ENCODE data around the gene FAM131C. TPM values are rescaled to one million over a fixed set of nuclear protein-coding genes. Genes with fewer than 3 reads are reported as not detected.

The FAM131C gene
- total RNA-seq = 1 to 10 TPM in 1 of 2 experiments, under 1 TPM in 1; 0.67 to 1.1 TPM

- POLR2A ChIA-PET = no interaction called here
- Mint-ChIP-seq H3K27ac (no peak within 1 kb of the TSS), H3K9me3 (no peaks in the 10 kb centered on the region), H3K4me1 (peaks cover 28% of the 10 kb centered on the region), H3K4me3 (peak within 1 kb of the TSS; percentile 64), H3K36me3 (ENCODE audit: low read depth) (no peaks in the 10 kb centered on the region), H3K27me3 (peaks cover 28% of the 10 kb centered on the region)
- peak; percentile 31 for DNase-seq
- CTCF ChIA-PET = interaction anchor here (0.6 to 1.4 kb wide), 11 partner anchors 9 to 139 kb away, joined by 3 to 4 read pairs (median 3); no protein-coding TSS in a partner anchor
Measured at GRCh38 chr1:16073490-16074119, at the start of gene FAM131C. TSS of gene FAM131C (minus strand) at chr1:16073651. CDS start at chr1:16073442, 209 bp downstream.

DNA sequence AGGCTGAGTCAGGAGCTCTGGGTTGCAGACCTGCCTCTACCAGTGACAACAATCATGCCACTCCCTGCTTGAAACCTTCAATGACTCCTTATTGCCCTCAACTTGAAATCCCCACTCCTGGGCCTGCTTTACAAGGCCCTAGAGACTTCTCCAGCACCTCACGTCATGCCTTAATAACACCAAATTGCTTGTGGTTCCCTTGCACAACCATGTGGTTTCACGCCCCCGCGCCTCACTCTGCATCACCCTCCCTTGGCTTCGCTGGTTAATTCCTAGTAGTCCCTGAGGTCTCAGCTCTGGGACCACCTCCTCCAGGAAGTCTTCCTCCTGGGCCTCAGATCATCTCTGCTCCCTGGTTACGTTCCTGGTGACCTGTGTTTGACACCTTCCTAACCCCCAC is 49.5 kb upstream of the FAM131C start:
- no peaks in the 10 kb centered on the region for H3K27me3 Mint-ChIP-seq
- no peak overlapping the region for H3K27ac Mint-ChIP-seq
- H3K4me3 Mint-ChIP-seq = no peak overlapping the region
- H3K9me3 Mint-ChIP-seq = no peaks in the 10 kb centered on the region
- CTCF ChIA-PET = no interaction called here
- H3K4me1 Mint-ChIP-seq = peaks cover 5% of the 10 kb centered on the region
- POLR2A ChIA-PET = no interaction called here
- no peaks in the 10 kb centered on the region for H3K36me3 Mint-ChIP-seq (ENCODE audit: low read depth)
- no peak for DNase-seq

DNA sequence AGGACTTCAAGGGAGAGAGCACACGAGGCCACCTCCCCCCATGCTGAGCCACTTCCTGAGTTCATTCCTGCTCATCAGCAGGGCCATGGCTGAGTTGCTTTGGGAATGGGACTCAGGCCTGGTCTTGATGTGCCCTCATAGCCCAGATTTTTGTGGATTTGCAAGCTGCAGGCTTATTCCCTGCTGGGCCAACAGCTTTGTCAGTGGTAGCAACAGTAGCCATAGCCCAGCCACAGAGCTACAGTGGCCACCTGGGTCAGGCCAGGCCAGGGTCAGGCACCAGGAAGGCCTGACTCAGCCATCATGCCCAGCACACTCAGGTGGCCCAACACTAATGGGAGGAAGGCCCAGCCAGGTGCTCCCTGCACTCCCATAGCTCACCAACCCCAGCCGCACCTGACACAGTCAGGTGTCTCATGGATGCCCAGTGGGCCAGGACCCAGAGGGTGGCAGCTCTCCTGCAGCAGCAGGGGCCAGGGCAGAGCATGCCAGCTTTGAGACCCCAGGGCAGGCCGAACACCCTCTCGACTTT is 49.0 kb upstream of the FAM131C start:
- Mint-ChIP-seq H3K27ac (no peak overlapping the region), H3K4me3 (no peak overlapping the region)
- CTCF ChIA-PET = no interaction called here

GRCh38 chr1:16120940-16121410 is 47.5 kb upstream of the FAM131C start:
- Mint-ChIP-seq H3K4me3 (no peak overlapping the region), H3K9me3 (no peaks in the 10 kb centered on the region), H3K27me3 (no peaks in the 10 kb centered on the region), H3K27ac (no peak overlapping the region), H3K36me3 (ENCODE audit: low read depth) (no peaks in the 10 kb centered on the region), H3K4me1 (peaks cover 5% of the 10 kb centered on the region)
- ChIA-PET POLR2A (no interaction called here), CTCF (interaction anchor here (0.5 to 1.2 kb wide), 3 partner anchors 9 to 415 kb away, joined by 3 to 5 read pairs (median 4); no protein-coding TSS in a partner anchor)
- DNase-seq = no peak

More for the DNA sequence above, 49.0 kb upstream of the FAM131C start:
- POLR2A ChIA-PET = no interaction called here
- H3K4me1 Mint-ChIP-seq = peaks cover 5% of the 10 kb centered on the region
- no peaks in the 10 kb centered on the region for H3K27me3 Mint-ChIP-seq
- no peaks in the 10 kb centered on the region for H3K36me3 Mint-ChIP-seq (ENCODE audit: low read depth)
- H3K9me3 Mint-ChIP-seq = no peaks in the 10 kb centered on the region
- DNase-seq = no peak

GRCh38 chr1:16120407-16120806 is 47.0 kb upstream of the FAM131C start:
- DNase-seq = no peak
- H3K4me1 Mint-ChIP-seq = peaks cover 5% of the 10 kb centered on the region
- ChIA-PET POLR2A (no interaction called here), CTCF (interaction anchor here (0.8 to 1.7 kb wide), 2 partner anchors 10 to 41 kb away, joined by 4 to 6 read pairs; no protein-coding TSS in a partner anchor)
- no peak overlapping the region for H3K27ac Mint-ChIP-seq
- no peak overlapping the region for H3K4me3 Mint-ChIP-seq
- H3K27me3 Mint-ChIP-seq = no peaks in the 10 kb centered on the region
- no peaks in the 10 kb centered on the region for H3K9me3 Mint-ChIP-seq
- no peaks in the 10 kb centered on the region for H3K36me3 Mint-ChIP-seq (ENCODE audit: low read depth)

- no peak overlapping the region for H3K4me3 Mint-ChIP-seq
- H3K36me3 Mint-ChIP-seq (ENCODE audit: low read depth) = no peaks in the 10 kb centered on the region
- CTCF ChIA-PET = interaction anchor here (0.8 to 1.7 kb wide), 2 partner anchors 9 to 41 kb away, joined by 4 to 6 read pairs; no protein-coding TSS in a partner anchor
- H3K4me1 Mint-ChIP-seq = peaks cover 5% of the 10 kb centered on the region
- no peaks in the 10 kb centered on the region for H3K27me3 Mint-ChIP-seq
- POLR2A ChIA-PET = no interaction called here
- H3K27ac Mint-ChIP-seq = no peak overlapping the region
- DNase-seq = no peak
- no peaks in the 10 kb centered on the region for H3K9me3 Mint-ChIP-seq
Measured at GRCh38 chr1:16119926-16120325, 46.5 kb upstream of the FAM131C start.

DNA sequence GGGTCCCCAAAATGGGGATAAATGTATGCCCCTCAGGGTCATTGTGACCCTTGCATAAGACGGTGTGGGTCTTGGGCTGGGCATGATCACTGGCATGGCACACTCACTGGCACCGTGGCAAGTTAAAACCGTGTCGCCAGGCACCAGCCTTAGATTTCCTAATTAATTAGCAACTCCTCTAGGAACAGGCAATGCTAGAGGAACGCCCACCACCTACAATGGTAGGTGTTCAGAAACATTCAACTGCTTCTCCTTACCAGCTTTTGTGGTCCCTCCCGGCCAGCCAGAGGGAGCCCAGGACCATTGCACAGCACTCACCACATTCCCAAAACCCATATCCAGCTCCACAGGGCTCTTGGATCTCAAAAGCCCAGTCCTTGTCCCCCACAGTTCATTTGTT is 46.1 kb upstream of the FAM131C start:
- peaks cover 5% of the 10 kb centered on the region for H3K4me1 Mint-ChIP-seq
- H3K27ac Mint-ChIP-seq = no peak overlapping the region
- H3K4me3 Mint-ChIP-seq = no peak overlapping the region
- no peak for DNase-seq
- CTCF ChIA-PET = interaction anchor here (0.5 to 1.7 kb wide), 3 partner anchors 9 to 40 kb away, joined by 4 to 6 read pairs (median 4); no protein-coding TSS in a partner anchor
- POLR2A ChIA-PET = no interaction called here
- H3K36me3 Mint-ChIP-seq (ENCODE audit: low read depth) = no peaks in the 10 kb centered on the region
- no peaks in the 10 kb centered on the region for H3K27me3 Mint-ChIP-seq
- no peaks in the 10 kb centered on the region for H3K9me3 Mint-ChIP-seq

DNA sequence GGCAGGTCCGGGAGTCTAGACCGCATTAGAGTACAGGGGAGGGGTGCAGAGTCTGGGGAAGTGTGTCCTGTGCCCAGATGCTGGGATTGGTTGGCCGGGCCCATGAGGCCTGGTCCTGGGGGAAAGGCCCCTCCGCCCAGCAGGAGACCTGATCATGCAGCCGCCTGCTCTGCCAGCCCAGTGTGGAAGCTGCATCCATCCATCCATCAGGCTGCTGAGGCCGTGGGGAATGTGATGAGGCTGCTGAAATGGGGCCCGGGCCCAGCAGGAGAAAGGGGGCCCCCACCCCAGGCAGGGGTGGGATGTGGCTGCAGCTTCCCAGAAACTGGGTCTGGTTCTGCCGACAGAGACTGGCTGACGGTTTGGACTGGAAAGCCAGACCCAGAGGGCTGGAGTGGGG is 45.3 kb upstream of the FAM131C start:
- CTCF ChIA-PET = interaction anchor here (1.7 kb wide), 1 partner anchor 40 kb away, joined by 6 read pairs; no protein-coding TSS in a partner anchor
- POLR2A ChIA-PET = no interaction called here
- H3K27me3 Mint-ChIP-seq = no peaks in the 10 kb centered on the region
- no peak overlapping the region for H3K4me3 Mint-ChIP-seq
- no peaks in the 10 kb centered on the region for H3K36me3 Mint-ChIP-seq (ENCODE audit: low read depth)
- no peaks in the 10 kb centered on the region for H3K9me3 Mint-ChIP-seq
- no peak overlapping the region for H3K27ac Mint-ChIP-seq
- DNase-seq = no peak
- H3K4me1 Mint-ChIP-seq = peaks cover 5% of the 10 kb centered on the region

- ChIA-PET CTCF (no interaction called here), POLR2A (no interaction called here)
- Mint-ChIP-seq H3K27me3 (no peaks in the 10 kb centered on the region), H3K36me3 (ENCODE audit: low read depth) (no peaks in the 10 kb centered on the region), H3K4me3 (no peak overlapping the region), H3K4me1 (peaks cover 2% of the 10 kb centered on the region), H3K9me3 (no peaks in the 10 kb centered on the region), H3K27ac (no peak overlapping the region)
- no peak for DNase-seq
Measured at GRCh38 chr1:16117936-16118335, 44.5 kb upstream of the FAM131C start.

GRCh38 chr1:16117369-16117768 is 43.9 kb upstream of the FAM131C start:
- no peaks in the 10 kb centered on the region for H3K36me3 Mint-ChIP-seq (ENCODE audit: low read depth)
- H3K9me3 Mint-ChIP-seq = no peaks in the 10 kb centered on the region
- CTCF ChIA-PET = no interaction called here
- no peaks in the 10 kb centered on the region for H3K27me3 Mint-ChIP-seq
- H3K4me1 Mint-ChIP-seq = no peaks in the 10 kb centered on the region
- no peak overlapping the region for H3K27ac Mint-ChIP-seq
- no peak for DNase-seq
- POLR2A ChIA-PET = no interaction called here
- no peak overlapping the region for H3K4me3 Mint-ChIP-seq

- Mint-ChIP-seq H3K9me3 (no peaks in the 10 kb centered on the region), H3K4me3 (no peak overlapping the region), H3K36me3 (ENCODE audit: low read depth) (no peaks in the 10 kb centered on the region), H3K27me3 (peaks cover 2% of the 10 kb centered on the region), H3K4me1 (no peaks in the 10 kb centered on the region), H3K27ac (no peak overlapping the region)
- POLR2A ChIA-PET = no interaction called here
- no peak for DNase-seq
- CTCF ChIA-PET = interaction anchor here (0.9 kb wide), 1 partner anchor 52 kb away, joined by 3 read pairs; no protein-coding TSS in a partner anchor
Measured at GRCh38 chr1:16116625-16117024, 43.2 kb upstream of the FAM131C start.

DNA sequence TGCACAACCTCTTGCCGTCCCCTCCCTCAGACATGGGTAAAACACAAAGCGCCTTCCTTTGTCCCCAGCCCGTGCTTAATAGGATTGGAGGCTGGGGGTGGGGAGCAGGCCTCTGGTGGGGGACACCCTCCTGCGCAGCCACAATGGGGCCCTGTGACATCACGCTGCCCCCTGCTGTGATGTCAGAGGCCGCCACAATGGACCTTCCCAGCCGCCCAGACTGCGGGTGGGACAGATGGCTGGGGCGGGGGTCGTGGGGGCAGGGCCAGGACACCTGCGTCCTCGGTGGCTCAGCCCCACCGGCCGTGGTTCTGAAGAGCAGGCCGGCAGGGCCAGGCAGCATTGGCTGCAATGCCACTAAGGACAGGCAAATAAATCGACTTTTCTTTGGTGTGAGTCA is 42.6 kb upstream of the FAM131C start:
- Mint-ChIP-seq H3K36me3 (ENCODE audit: low read depth) (no peaks in the 10 kb centered on the region), H3K4me3 (no peak overlapping the region), H3K27me3 (peaks cover 2% of the 10 kb centered on the region), H3K27ac (no peak overlapping the region), H3K9me3 (no peaks in the 10 kb centered on the region), H3K4me1 (no peaks in the 10 kb centered on the region)
- ChIA-PET CTCF (interaction anchor here (0.9 kb wide), 1 partner anchor 52 kb away, joined by 3 read pairs; no protein-coding TSS in a partner anchor), POLR2A (no interaction called here)
- no peak for DNase-seq

- Mint-ChIP-seq H3K27ac (no peak overlapping the region), H3K9me3 (no peaks in the 10 kb centered on the region), H3K27me3 (peaks cover 2% of the 10 kb centered on the region), H3K4me1 (no peaks in the 10 kb centered on the region), H3K36me3 (ENCODE audit: low read depth) (no peaks in the 10 kb centered on the region), H3K4me3 (no peak overlapping the region)
- DNase-seq = no peak
- ChIA-PET CTCF (no interaction called here), POLR2A (no interaction called here)
Measured at GRCh38 chr1:16115468-16115983, 42.1 kb upstream of the FAM131C start.
